H9 (cell line): ENCODE measurements around the gene ARID3C. TPM values are rescaled to one million over a fixed set of nuclear protein-coding genes. Genes with fewer than 3 reads are reported as not detected.

Experiments used
- DNase-seq: peaks from one replicate; pipeline ENCODE4 v3.0.0-alpha.2; 2017
- H2AFZ ChIP-seq: one replicate; pipeline ENCODE4 v1.6.1; 2013; ENCODE audit warnings: mild to moderate bottlenecking, low read length, control low read depth, moderate library complexity
- H2AK5ac ChIP-seq: 2 replicates; pipeline ENCODE4 v1.6.1; 2013; ENCODE audit warnings: low read length, control low read depth, mixed read lengths; ENCODE audit not compliant: insufficient read length
- H2BK120ac ChIP-seq: one replicate; pipeline ENCODE4 v1.6.1; 2013; ENCODE audit warnings: low read depth, mild to moderate bottlenecking, low read length, control low read depth, inconsistent platforms; ENCODE audit not compliant: poor library complexity, severe bottlenecking
- H2BK12ac ChIP-seq: 2 replicates; pipeline ENCODE4 v1.6.1; 2013; ENCODE audit warnings: low read length, control low read depth, mixed read lengths, low read depth; ENCODE audit not compliant: insufficient read length
- H2BK15ac ChIP-seq: 2 replicates; pipeline ENCODE4 v1.6.1; 2013; ENCODE audit warnings: low read depth, low read length, control low read depth
- H2BK20ac ChIP-seq: one replicate; pipeline ENCODE4 v1.6.1; 2013; ENCODE audit warnings: low read depth, mild to moderate bottlenecking, low read length, control low read depth, inconsistent platforms; ENCODE audit not compliant: poor library complexity, severe bottlenecking
- H2BK5ac ChIP-seq: 2 replicates; pipeline ENCODE4 v1.6.1; 2013; ENCODE audit warnings: low read length, control low read depth, mixed read lengths; ENCODE audit not compliant: insufficient read length
- H3K14ac ChIP-seq: 2 replicates; pipeline ENCODE4 v1.6.1; 2013; ENCODE audit warnings: low read length, control low read depth; ENCODE audit not compliant: insufficient read depth
- H3K18ac ChIP-seq: 2 replicates; pipeline ENCODE4 v1.6.1; 2013; ENCODE audit warnings: low read depth, mild to moderate bottlenecking, mixed read lengths, low read length, control low read depth; ENCODE audit not compliant: insufficient read length
- H3K23ac ChIP-seq: 2 replicates; pipeline ENCODE4 v1.6.1; 2013; ENCODE audit warnings: low read length, control low read depth, mixed read lengths, low read depth; ENCODE audit not compliant: insufficient read length
- H3K23me2 ChIP-seq: 2 replicates; pipeline ENCODE4 v1.6.1; 2013; ENCODE audit warnings: low read depth, mild to moderate bottlenecking, mixed read lengths, low read length, control low read depth; ENCODE audit not compliant: insufficient read length, poor library complexity, severe bottlenecking
- H3K27ac ChIP-seq: 2 replicates; pipeline ENCODE4 v1.5.1; 2013; ENCODE audit warnings: low read length, control low read depth, mixed read lengths, low read depth; ENCODE audit not compliant: insufficient read length
- H3K27me3 ChIP-seq: 2 replicates; pipeline ENCODE4 v1.6.1; 2013; ENCODE audit warnings: low read length, control low read depth, inconsistent platforms; ENCODE audit not compliant: insufficient read depth
- H3K4ac ChIP-seq: 2 replicates; pipeline ENCODE4 v1.6.1; 2013; ENCODE audit warnings: low read depth, mild to moderate bottlenecking, control low read depth, inconsistent platforms, low read length, moderate library complexity
- H3K4me1 ChIP-seq: 2 replicates; pipeline ENCODE4 v1.6.1; 2013; ENCODE audit warnings: low read length, control low read depth, inconsistent platforms; ENCODE audit not compliant: insufficient read depth
- H3K4me2 ChIP-seq: 2 replicates; pipeline ENCODE4 v1.6.1; 2013; ENCODE audit warnings: low read length, control low read depth, mixed read lengths; ENCODE audit not compliant: insufficient read length, insufficient read depth
- H3K56ac ChIP-seq: 2 replicates; pipeline ENCODE4 v1.6.1; 2013; ENCODE audit warnings: low read depth, mild to moderate bottlenecking, mixed read lengths, low read length, control low read depth; ENCODE audit not compliant: insufficient read length
- H3K79me1 ChIP-seq: 2 replicates; pipeline ENCODE4 v1.6.1; 2013; ENCODE audit warnings: low read depth, mild to moderate bottlenecking, moderate library complexity, low read length, control low read depth, inconsistent platforms; ENCODE audit not compliant: insufficient read depth, poor library complexity, severe bottlenecking
- H3K79me2 ChIP-seq: 2 replicates; pipeline ENCODE4 v1.6.1; 2013; ENCODE audit warnings: low read length, control low read depth, inconsistent platforms; ENCODE audit not compliant: insufficient read depth
- H3K9ac ChIP-seq: 2 replicates; pipeline ENCODE4 v1.6.1; 2013; ENCODE audit warnings: low read length, control low read depth, mixed read lengths; ENCODE audit not compliant: insufficient read length; ENCODE audit errors: extremely low read depth
- H3K9me3 ChIP-seq: one replicate; pipeline ENCODE4 v1.6.1; 2013; ENCODE audit warnings: low read depth, low read length, inconsistent platforms; ENCODE audit not compliant: control insufficient read depth
- H3T11ph ChIP-seq: one replicate; pipeline ENCODE4 v1.6.1; 2013; ENCODE audit warnings: mild to moderate bottlenecking, low read length, control low read depth, inconsistent platforms
- H4K20me1 ChIP-seq: one replicate; pipeline ENCODE4 v1.6.1; 2013; ENCODE audit not compliant: control insufficient read depth, insufficient read length, insufficient read depth
- H4K5ac ChIP-seq: 2 replicates; pipeline ENCODE4 v1.6.1; 2013; ENCODE audit warnings: low read depth, mild to moderate bottlenecking, mixed read lengths, low read length, control low read depth; ENCODE audit not compliant: insufficient read length
- H4K8ac ChIP-seq: replicated peaks from 2 replicates; pipeline ENCODE4 v1.6.1; 2013; ENCODE audit warnings: low read length, control low read depth, mixed read lengths, low read depth; ENCODE audit not compliant: insufficient read length
- H4K91ac ChIP-seq: 2 replicates; pipeline ENCODE4 v1.6.1; 2013; ENCODE audit warnings: low read depth, mild to moderate bottlenecking, moderate library complexity, mixed read lengths, low read length, control low read depth; ENCODE audit not compliant: insufficient read length
- H3K27ac Mint-ChIP-seq, 3 experiments: 2 replicates in 2 of 3; 3 replicates in 1 of 3; pipeline ENCODE4 v1.8.0; 2020 to 2021; ENCODE audit warnings: mixed read lengths in 3 of 3, mild to moderate bottlenecking in 1 of 3, moderate library complexity in 1 of 3
- H3K27me3 Mint-ChIP-seq: 2 replicates; pipeline ENCODE4 v1.8.0; 2021; ENCODE audit warnings: low read depth, mild to moderate bottlenecking, moderate library complexity, mixed read lengths
- H3K36me3 Mint-ChIP-seq, 3 experiments: 2 replicates in 2 of 3; 3 replicates in 1 of 3; pipeline ENCODE4 v1.8.0; 2020 to 2021; ENCODE audit warnings: low read depth in 3 of 3, mixed read lengths in 3 of 3; ENCODE audit not compliant: insufficient read depth in 1 of 3
- H3K4me1 Mint-ChIP-seq, 2 experiments: 2 replicates each; pipeline ENCODE4 v1.8.0; 2020; ENCODE audit warnings: mixed read lengths in 2 of 2
- H3K4me3 Mint-ChIP-seq, 2 experiments: 2 replicates in 1 of 2; 3 replicates in 1 of 2; pipeline ENCODE4 v1.8.0; 2020 to 2021; ENCODE audit warnings: mild to moderate bottlenecking in 2 of 2, mixed read lengths in 2 of 2, moderate library complexity in 1 of 2
- H3K9me3 Mint-ChIP-seq, 2 experiments: 2 replicates in 1 of 2; 3 replicates in 1 of 2; pipeline ENCODE4 v1.8.0; 2020; ENCODE audit warnings: mild to moderate bottlenecking in 2 of 2, mixed read lengths in 2 of 2, moderate library complexity in 1 of 2
- WGBS: extraction: QIAGEN DNeasy Blood & Tissue Kit; methylation state at CpG from one replicate; pipeline ENCODE4 v1.1.7; 2013; ENCODE audit warnings: missing lambda C conversion rate, low lambda C conversion rate, mixed read lengths; ENCODE audit not compliant: insufficient read length; ENCODE audit errors: extremely low coverage; 5-methylcytosine and 5-hydroxymethylcytosine counted together
- total RNA-seq: library from RNA; stranded (reverse); gene quantifications from 2 replicates; pipeline ENCODE4 v1.2.1, GENCODE V29; 2021
- TF ChIP-seq, protein P1 (sequence below): fragments of 200-600 bp; sonication (generic); conservative IDR thresholded peaks from 3 replicates; pipeline ENCODE4 v1.8.0; 2021; ENCODE audit warnings: antibody characterized with exemption, mild to moderate bottlenecking

The ARID3C gene
- total RNA-seq, 1 experiment from 2014 or later, result not detected

- Histone ChIP-seq H2BK15ac (no peak overlapping the region), H4K8ac (no peak overlapping the region), H4K20me1 (no peaks in the 10 kb centered on the region), H2BK5ac (no peak overlapping the region), H3K56ac (no peak overlapping the region), H4K5ac (no peak overlapping the region), H3T11ph (no peak overlapping the region), H3K79me1 (no peaks in the 10 kb centered on the region), H2BK20ac (no peak overlapping the region), H2AFZ (no peak overlapping the region), H3K9ac (no peak overlapping the region), H3K9me3 (no peaks in the 10 kb centered on the region), H3K27ac (no peak overlapping the region), H4K91ac (no peak overlapping the region), H2AK5ac (no peak overlapping the region), H3K4ac (no peak overlapping the region), H3K4me2 (no peak overlapping the region), H3K14ac (no peak overlapping the region), H3K79me2 (no peaks in the 10 kb centered on the region), H2BK12ac (no peak overlapping the region), H3K4me1 (no peaks in the 10 kb centered on the region), H3K23ac (no peak overlapping the region), H3K27me3 (no peaks in the 10 kb centered on the region), H2BK120ac (no peak overlapping the region), H3K23me2 (no peaks in the 10 kb centered on the region), H3K18ac (no peak overlapping the region)
- no CpG with 5 or more reads among the region's 1 CpG for WGBS
- TF ChIP-seq, protein P1, sequence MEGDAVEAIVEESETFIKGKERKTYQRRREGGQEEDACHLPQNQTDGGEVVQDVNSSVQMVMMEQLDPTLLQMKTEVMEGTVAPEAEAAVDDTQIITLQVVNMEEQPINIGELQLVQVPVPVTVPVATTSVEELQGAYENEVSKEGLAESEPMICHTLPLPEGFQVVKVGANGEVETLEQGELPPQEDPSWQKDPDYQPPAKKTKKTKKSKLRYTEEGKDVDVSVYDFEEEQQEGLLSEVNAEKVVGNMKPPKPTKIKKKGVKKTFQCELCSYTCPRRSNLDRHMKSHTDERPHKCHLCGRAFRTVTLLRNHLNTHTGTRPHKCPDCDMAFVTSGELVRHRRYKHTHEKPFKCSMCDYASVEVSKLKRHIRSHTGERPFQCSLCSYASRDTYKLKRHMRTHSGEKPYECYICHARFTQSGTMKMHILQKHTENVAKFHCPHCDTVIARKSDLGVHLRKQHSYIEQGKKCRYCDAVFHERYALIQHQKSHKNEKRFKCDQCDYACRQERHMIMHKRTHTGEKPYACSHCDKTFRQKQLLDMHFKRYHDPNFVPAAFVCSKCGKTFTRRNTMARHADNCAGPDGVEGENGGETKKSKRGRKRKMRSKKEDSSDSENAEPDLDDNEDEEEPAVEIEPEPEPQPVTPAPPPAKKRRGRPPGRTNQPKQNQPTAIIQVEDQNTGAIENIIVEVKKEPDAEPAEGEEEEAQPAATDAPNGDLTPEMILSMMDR, result no peak
- no peak for DNase-seq
- H3K9me3 Mint-ChIP-seq, result no peaks in the 10 kb centered on the region; a peak in 1 of 5 replicates
- H3K36me3 Mint-ChIP-seq, result no peaks in the 10 kb centered on the region
- no peak overlapping the region for H3K4me3 Mint-ChIP-seq
- peaks cover 11 to 12% of the 10 kb centered on the region in 2 experiments for H3K4me1 Mint-ChIP-seq
- H3K27me3 Mint-ChIP-seq, result peaks cover 32% of the 10 kb centered on the region
- no peak overlapping the region for H3K27ac Mint-ChIP-seq
Measured at GRCh38 chr9:34599546-34599945, 29.3 kb downstream of the ARID3C start.
